Neural progenitor cell (in vitro differentiated cells): ENCODE results near the gene DSG1. TPM values are rescaled to one million over a fixed set of nuclear protein-coding genes. Genes with fewer than 3 reads are reported as not detected.

Experiments used
- DNase-seq: peaks from one replicate; pipeline ENCODE4 v3.0.0-alpha.2; 2016; ENCODE audit warnings: low spot score
- H2AFZ ChIP-seq: fragments of 200-600 bp; sonication (generic); replicated peaks from 2 replicates; pipeline ENCODE4 v1.6.1; 2016; ENCODE audit warnings: antibody characterized with exemption
- H3F3A ChIP-seq: fragments of 200-600 bp; sonication (generic); 2 replicates; pipeline ENCODE4 v1.6.1; 2016; ENCODE audit warnings: antibody characterized with exemption, low read depth
- H3K27ac ChIP-seq: fragments of 200-600 bp; sonication (generic); 2 replicates; pipeline ENCODE4 v1.5.1; 2016; ENCODE audit warnings: mild to moderate bottlenecking
- H3K27me3 ChIP-seq: fragments of 200-600 bp; sonication (generic); 2 replicates; pipeline ENCODE4 v1.6.1; 2016; ENCODE audit warnings: mild to moderate bottlenecking, moderate library complexity
- H3K36me3 ChIP-seq: fragments of 200-600 bp; sonication (generic); 2 replicates; pipeline ENCODE4 v1.5.1; 2016
- H3K4me1 ChIP-seq: fragments of 200-600 bp; sonication (generic); 2 replicates; pipeline ENCODE4 v1.6.1; 2016; ENCODE audit warnings: mixed run types
- H3K4me2 ChIP-seq: fragments of 200-600 bp; sonication (generic); 2 replicates; pipeline ENCODE4 v1.6.1; 2016
- H3K4me3 ChIP-seq: fragments of 200-600 bp; sonication (generic); 2 replicates; pipeline ENCODE4 v1.5.1; 2016
- H3K79me2 ChIP-seq: fragments of 200-600 bp; sonication (generic); 2 replicates; pipeline ENCODE4 v1.6.1; 2016; ENCODE audit warnings: low read depth
- H3K9ac ChIP-seq: fragments of 200-600 bp; sonication (generic); 2 replicates; pipeline ENCODE4 v1.6.1; 2016
- H3K9me3 ChIP-seq: fragments of 200-600 bp; sonication (generic); 2 replicates; pipeline ENCODE4 v1.5.1; 2016; ENCODE audit warnings: low read depth
- H4K20me1 ChIP-seq: fragments of 200-600 bp; sonication (generic); 2 replicates; pipeline ENCODE4 v1.6.1; 2016; ENCODE audit warnings: low read depth
- H3K27ac Mint-ChIP-seq: 3 replicates; pipeline ENCODE4 v1.8.0; 2021; ENCODE audit warnings: mixed read lengths
- H3K27me3 Mint-ChIP-seq: 2 replicates; pipeline ENCODE4 v1.8.0; 2022; ENCODE audit warnings: low read depth, mild to moderate bottlenecking, inconsistent platforms, moderate library complexity, mixed read lengths; ENCODE audit not compliant: insufficient read depth
- H3K36me3 Mint-ChIP-seq: 3 replicates; pipeline ENCODE4 v1.8.0; 2021; ENCODE audit warnings: mixed read lengths
- H3K4me1 Mint-ChIP-seq: 3 replicates; pipeline ENCODE4 v1.8.0; 2021; ENCODE audit warnings: mixed read lengths
- H3K4me3 Mint-ChIP-seq: 3 replicates; pipeline ENCODE4 v1.8.0; 2021; ENCODE audit warnings: mild to moderate bottlenecking, moderate library complexity, mixed read lengths
- H3K9me3 Mint-ChIP-seq: 3 replicates; pipeline ENCODE4 v1.8.0; 2020; ENCODE audit warnings: mixed read lengths
- EZH2 ChIP-seq: fragments of 200-600 bp; sonication (generic); IDR thresholded peaks from 2 replicates; pipeline ENCODE4 v1.6.1; 2017; ENCODE audit warnings: antibody characterized with exemption, mild to moderate bottlenecking, moderate library complexity
- EZH2phosphoT487 ChIP-seq: fragments of 200-600 bp; sonication (generic); IDR thresholded peaks from 2 replicates; pipeline ENCODE4 v1.6.1; 2017; ENCODE audit warnings: antibody characterized with exemption
- small RNA-seq: library from RNA; depleted of rRNA; stranded (forward); fragments of <200 nt; gene quantifications from one replicate; pipeline ENCODE3, GENCODE V24; 2015
- total RNA-seq: library from RNA; depleted of rRNA; stranded (reverse); fragments of >200 nt; gene quantifications from 2 replicates; pipeline ENCODE4 v1.2.3, GENCODE V29; 2015; ENCODE audit warnings: low replicate concordance
- TF ChIP-seq, protein P1 (sequence below): fragments of 200-600 bp; sonication (generic); IDR thresholded peaks from 2 replicates; pipeline ENCODE4 v1.5.1; 2017; ENCODE audit warnings: antibody characterized with exemption, mild to moderate bottlenecking

DSG1 gene
- total RNA-seq, 1 donor from 2014 or later, result not detected

DNA sequence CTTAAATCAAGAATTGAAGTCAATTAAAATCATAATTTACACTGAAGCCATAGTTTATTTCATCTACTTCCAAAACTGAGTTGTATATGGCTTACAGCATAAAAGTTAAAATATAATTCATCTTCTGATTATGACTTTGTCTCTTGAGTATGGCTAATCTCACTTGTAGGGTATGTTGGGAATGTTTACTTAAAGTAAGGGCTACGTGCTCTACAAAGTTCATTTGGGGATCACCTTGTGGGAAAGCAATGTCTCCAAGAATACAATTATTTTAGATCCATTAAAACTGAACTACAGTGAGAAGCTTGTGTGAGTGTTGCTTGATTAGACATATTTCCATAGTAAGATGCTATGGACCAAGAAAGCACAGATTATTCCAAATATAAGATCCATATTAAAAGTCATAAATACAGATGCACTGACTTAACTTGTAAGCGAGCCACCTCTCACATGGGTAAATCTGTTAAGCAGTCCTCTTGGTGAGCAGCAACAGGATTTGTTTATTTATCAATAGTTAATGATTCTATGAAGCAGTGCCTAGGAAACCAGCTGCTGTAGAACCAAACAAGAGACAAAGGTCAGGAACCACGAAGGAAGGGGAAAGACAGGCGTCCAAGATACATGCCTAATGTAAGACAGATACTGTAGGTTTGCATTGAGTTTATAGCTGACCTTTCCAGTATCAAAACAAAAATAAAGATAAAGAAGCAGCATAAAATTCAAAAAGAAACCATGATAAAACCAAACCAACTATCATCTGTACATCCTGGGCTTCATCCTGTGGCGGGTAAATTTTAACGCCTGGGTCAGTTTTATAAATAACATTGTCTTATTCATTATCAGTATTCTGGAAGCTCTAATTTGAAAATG lies 83.4 kb downstream of the DSG1 start:
- H3K36me3 ChIP-seq, result no peaks in the 10 kb centered on the region
- H3K27me3 Mint-ChIP-seq, result no peaks in the 10 kb centered on the region
- H3K9ac ChIP-seq, result no peak overlapping the region
- no peak for DNase-seq
- no peaks in the 10 kb centered on the region for H3K9me3 ChIP-seq
- H3K4me3 Mint-ChIP-seq, result no peak overlapping the region
- H3K4me1 ChIP-seq, result no peaks in the 10 kb centered on the region
- no peak overlapping the region for H3K4me3 ChIP-seq
- H4K20me1 ChIP-seq, result no peaks in the 10 kb centered on the region
- H3F3A ChIP-seq, result no peaks in the 10 kb centered on the region
- no peak overlapping the region for H3K27ac Mint-ChIP-seq
- no peaks in the 10 kb centered on the region for H3K4me1 Mint-ChIP-seq
- no peak overlapping the region for H3K4me2 ChIP-seq
- no peaks in the 10 kb centered on the region for H3K79me2 ChIP-seq
- no peak overlapping the region for H3K27ac ChIP-seq
- no peak overlapping the region for H2AFZ ChIP-seq
- H3K27me3 ChIP-seq, result no peaks in the 10 kb centered on the region
- TF ChIP-seq, protein P1, sequence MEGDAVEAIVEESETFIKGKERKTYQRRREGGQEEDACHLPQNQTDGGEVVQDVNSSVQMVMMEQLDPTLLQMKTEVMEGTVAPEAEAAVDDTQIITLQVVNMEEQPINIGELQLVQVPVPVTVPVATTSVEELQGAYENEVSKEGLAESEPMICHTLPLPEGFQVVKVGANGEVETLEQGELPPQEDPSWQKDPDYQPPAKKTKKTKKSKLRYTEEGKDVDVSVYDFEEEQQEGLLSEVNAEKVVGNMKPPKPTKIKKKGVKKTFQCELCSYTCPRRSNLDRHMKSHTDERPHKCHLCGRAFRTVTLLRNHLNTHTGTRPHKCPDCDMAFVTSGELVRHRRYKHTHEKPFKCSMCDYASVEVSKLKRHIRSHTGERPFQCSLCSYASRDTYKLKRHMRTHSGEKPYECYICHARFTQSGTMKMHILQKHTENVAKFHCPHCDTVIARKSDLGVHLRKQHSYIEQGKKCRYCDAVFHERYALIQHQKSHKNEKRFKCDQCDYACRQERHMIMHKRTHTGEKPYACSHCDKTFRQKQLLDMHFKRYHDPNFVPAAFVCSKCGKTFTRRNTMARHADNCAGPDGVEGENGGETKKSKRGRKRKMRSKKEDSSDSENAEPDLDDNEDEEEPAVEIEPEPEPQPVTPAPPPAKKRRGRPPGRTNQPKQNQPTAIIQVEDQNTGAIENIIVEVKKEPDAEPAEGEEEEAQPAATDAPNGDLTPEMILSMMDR, result no peak
- TF ChIP-seq EZH2phosphoT487, result no peak
- no peak for TF ChIP-seq EZH2
- H3K9me3 Mint-ChIP-seq, result no peaks in the 10 kb centered on the region
- H3K36me3 Mint-ChIP-seq, result no peaks in the 10 kb centered on the region

DNA sequence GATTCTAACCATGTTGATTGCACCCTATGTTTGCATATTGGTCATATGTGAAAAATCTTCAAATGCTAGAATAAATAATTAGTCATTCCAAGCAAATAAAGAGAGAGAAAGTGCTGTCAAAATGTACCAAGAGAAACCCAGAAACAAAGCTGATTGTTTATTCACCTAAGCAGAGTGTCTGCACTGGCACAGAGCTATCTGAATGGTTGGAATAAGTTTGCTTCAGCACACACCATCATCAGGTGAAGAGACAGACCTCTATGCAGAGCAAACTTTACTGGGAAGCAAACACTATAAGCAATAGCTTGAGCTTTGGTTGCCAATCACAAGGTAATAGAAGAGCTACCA lies 84.0 kb downstream of the DSG1 start:
- no peaks in the 10 kb centered on the region for H3K27me3 ChIP-seq
- Mint-ChIP-seq H3K4me3 (no peak overlapping the region), H3K27me3 (no peaks in the 10 kb centered on the region), H3K4me1 (no peaks in the 10 kb centered on the region), H3K36me3 (no peaks in the 10 kb centered on the region), H3K27ac (no peak overlapping the region), H3K9me3 (no peaks in the 10 kb centered on the region)
- no peaks in the 10 kb centered on the region for H3K4me1 ChIP-seq
- DNase-seq, result no peak
- no peak overlapping the region for H3K4me3 ChIP-seq
- no peak overlapping the region for H2AFZ ChIP-seq
- no peak overlapping the region for H3K27ac ChIP-seq
- H3K9me3 ChIP-seq, result no peaks in the 10 kb centered on the region
- H3F3A ChIP-seq, result no peaks in the 10 kb centered on the region
- H3K36me3 ChIP-seq, result no peaks in the 10 kb centered on the region
- H3K79me2 ChIP-seq, result no peaks in the 10 kb centered on the region
- TF ChIP-seq EZH2phosphoT487, result no peak
- no peak for TF ChIP-seq EZH2
- TF ChIP-seq, protein P1, result no peak
- H3K9ac ChIP-seq, result no peak overlapping the region
- H4K20me1 ChIP-seq, result no peaks in the 10 kb centered on the region
- H3K4me2 ChIP-seq, result no peak overlapping the region

DNA sequence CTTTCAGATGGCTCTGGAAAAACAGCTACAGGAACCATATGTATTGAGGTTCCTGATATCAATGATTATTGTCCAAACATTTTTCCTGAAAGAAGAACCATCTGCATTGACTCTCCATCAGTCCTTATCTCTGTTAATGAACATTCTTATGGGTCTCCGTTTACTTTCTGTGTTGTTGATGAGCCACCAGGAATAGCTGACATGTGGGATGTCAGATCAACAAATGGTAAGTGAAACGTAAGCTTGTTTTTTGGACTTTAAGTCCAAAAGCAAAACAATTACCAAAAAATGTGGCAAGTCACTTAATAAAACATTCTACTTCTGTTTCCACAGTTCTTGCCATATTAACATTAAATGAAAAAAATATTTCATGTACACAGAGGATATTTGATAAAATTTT lies 85.4 kb downstream of the DSG1 start:
- Histone ChIP-seq H3K9me3 (no peaks in the 10 kb centered on the region), H3K4me1 (no peaks in the 10 kb centered on the region), H3K4me2 (no peak overlapping the region), H4K20me1 (no peaks in the 10 kb centered on the region), H3K79me2 (no peaks in the 10 kb centered on the region), H3F3A (no peaks in the 10 kb centered on the region), H3K4me3 (no peak overlapping the region), H2AFZ (no peak overlapping the region), H3K27ac (no peak overlapping the region), H3K36me3 (no peaks in the 10 kb centered on the region), H3K27me3 (no peaks in the 10 kb centered on the region), H3K9ac (no peak overlapping the region)
- Mint-ChIP-seq H3K4me3 (no peak overlapping the region), H3K4me1 (no peaks in the 10 kb centered on the region), H3K36me3 (no peaks in the 10 kb centered on the region), H3K9me3 (no peaks in the 10 kb centered on the region), H3K27ac (no peak overlapping the region), H3K27me3 (no peaks in the 10 kb centered on the region)
- TF ChIP-seq EZH2, result no peak
- no peak for TF ChIP-seq EZH2phosphoT487
- TF ChIP-seq, protein P1, result no peak
- DNase-seq, result no peak

Small RNA genes within 50 kb of the gene (small RNA-seq; reads per million reads assigned to genes)
- gene RF00019 (not detected), gene RNU6-167P (not detected)

Other genes starting within 250 kb of the DSG1 start
- 11.9 and 16.0 TPM in 2 replicates for gene DSC2, start 215.7 kb upstream of the DSG1 start, total RNA-seq
- not detected in 2 replicates for gene DSC1, start 155.3 kb upstream of the DSG1 start, total RNA-seq
- not detected in 2 replicates for gene DSG4, start 58.6 kb downstream of the DSG1 start, total RNA-seq
- not detected in 2 replicates for gene DSG3, start 129.6 kb downstream of the DSG1 start, total RNA-seq
- gene DSG2, start 180.0 kb downstream of the DSG1 start, total RNA-seq, result 50.5 and 65.6 TPM in 2 replicates